Fibroblast of peridontal ligament (primary cell): ENCODE results near the gene SPACDR.
"Not testable (repeated sequence)": the region's sequence is repeated elsewhere in the genome, so short reads cannot be mapped to it uniquely, and the experiment has no call there.

Source experiments
- DNase-seq: peaks from one replicate; pipeline ENCODE4 v3.0.0-alpha.2; 2010; ENCODE audit errors: extremely low read depth

The SPACDR gene, protein sequence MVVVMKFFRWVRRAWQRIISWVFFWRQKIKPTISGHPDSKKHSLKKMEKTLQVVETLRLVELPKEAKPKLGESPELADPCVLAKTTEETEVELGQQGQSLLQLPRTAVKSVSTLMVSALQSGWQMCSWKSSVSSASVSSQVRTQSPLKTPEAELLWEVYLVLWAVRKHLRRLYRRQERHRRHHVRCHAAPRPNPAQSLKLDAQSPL

DNA sequence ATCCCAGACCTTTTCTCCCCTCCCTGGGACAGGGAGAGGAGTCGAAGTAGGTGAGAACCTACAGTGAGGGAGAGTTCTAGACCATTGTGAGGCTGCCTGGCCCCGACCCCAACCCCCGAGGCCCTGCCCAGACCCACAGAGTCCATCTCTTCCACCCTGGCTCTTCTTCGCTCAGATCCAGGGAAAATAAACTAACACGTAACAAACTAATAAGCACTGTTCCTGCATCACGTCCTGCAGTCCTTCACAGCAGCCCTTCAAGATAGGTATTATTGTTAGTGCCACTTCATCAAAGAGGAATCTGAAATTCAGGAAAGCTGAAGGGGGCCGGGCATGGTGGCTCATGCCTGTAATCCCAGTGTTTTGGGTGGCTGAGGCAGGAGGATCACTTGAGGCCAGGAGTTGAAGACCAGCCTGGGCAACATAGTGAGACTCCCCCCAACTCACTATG lies at the start of gene SPACDR:
TSS of gene SPACDR (minus strand) at position 51 of the 451 bp plus-strand sequence. CDS start 235 bp downstream, outside the sequence.
- DNase-seq, result no peak

DNA sequence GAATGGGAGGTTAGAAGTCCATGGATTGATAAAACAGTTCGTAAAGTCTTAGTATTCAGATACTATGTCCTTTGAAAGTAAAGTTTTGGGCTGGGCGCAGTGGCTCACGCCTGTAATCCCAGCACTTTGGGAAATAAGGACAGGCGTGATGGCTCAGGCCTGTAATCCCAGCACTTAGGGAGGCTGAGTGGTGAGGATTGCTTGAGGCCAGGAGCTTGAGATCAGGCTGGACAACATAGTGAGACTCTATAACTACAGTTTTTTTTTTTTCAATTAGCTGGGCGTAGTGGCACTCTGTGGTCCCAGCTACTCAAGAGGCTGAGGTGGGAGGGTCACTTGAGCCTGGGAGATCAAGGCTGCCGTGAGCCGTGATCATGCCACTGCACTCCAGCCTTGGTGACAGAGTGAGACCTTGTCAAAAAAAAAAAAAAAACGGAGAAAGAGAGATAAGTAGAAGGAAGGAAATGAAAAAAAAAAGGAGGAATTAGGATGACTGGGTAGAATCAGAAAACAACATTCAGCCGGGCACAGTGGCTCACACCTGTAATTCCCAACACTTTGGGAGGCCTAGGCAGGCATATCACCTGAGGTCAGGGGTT lies 49.3 kb upstream of the SPACDR start:
- DNase-seq, result no peak

DNA sequence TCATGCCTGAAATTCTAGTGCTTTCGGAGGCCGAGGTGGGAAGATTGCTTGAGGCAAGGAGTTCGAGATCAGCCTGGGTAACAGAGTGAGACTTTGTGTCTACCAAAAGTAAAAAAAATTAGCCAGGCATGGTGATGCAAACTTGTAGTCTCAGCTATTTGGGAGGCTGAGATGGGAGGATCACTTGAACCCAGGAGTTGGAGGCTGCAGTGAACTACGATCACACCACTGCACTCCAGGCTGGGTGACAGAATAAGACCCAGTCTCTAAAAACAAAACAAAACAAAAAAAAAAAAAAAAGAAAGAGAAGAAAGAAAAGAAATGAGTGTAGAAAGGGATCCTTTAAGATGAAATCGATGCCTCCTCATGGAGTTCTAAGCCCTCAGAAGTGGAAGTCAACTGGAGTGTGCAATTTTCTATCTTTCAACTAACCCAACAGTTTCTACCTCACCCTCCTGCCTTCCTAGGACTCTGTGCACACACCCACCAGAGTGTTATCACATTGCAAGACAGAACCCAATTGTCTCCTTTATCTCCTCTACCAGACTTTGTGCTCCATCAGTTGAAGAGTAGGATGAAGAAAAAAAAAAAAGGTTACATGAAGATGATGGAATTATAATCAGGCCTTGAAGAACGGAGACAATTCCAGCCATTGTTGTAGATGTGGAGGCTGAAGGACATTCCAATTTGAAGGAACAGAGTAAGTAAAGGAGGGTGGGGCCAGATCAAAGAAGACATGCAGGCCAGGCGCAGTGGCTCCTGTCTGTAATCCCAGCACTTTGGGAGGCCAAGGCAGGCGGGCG lies 46.6 kb upstream of the SPACDR start:
- DNase-seq, result no peak

DNA sequence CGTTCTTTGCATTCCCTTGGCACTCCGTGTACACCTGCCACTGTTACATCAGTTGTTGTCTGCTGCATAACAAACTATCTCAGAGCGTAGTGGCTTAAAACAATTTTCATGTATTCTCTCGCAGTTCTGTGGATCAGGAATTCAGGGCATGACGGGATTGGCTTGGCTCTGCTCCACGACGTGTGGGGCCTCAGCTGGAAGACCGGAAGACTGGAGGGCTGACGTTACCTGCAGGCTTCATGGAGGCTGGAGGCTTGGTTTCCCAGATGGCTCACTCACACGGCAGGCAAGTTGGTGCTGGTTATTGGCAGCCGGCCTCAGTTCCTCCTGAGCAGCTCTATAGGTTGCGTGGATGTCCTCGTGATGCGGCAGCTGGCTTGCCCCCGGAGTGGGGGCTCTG lies 45.2 kb upstream of the SPACDR start:
- peak; percentile 80 for DNase-seq

DNA sequence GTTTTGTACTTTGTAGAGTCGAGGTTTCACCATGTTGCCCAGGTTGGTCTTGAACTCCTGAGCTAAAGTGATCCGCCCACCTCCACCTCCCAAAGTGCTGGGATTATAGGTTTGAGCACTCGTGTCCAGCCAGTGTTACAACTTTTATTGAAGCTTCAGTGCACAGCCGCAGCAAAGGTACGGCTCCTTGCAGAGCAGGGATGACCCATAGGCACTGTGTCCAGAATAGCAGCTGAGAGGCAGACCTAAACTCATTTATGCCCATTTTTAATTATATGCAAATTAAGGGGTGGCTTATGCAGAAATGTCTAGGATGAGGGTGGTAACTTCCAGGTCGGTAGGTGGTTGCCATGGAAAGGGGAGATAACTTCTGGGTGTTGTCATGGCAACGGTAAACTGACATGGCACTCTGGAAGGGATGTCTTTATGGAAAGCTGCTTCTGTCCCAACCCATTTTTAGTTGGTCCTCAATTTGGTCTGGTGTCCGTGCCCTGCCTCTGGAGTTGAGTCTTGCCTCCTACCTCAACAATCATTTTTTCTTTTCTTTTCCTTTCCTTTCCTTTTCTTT lies 42.4 kb upstream of the SPACDR start:
- no peak for DNase-seq

DNA sequence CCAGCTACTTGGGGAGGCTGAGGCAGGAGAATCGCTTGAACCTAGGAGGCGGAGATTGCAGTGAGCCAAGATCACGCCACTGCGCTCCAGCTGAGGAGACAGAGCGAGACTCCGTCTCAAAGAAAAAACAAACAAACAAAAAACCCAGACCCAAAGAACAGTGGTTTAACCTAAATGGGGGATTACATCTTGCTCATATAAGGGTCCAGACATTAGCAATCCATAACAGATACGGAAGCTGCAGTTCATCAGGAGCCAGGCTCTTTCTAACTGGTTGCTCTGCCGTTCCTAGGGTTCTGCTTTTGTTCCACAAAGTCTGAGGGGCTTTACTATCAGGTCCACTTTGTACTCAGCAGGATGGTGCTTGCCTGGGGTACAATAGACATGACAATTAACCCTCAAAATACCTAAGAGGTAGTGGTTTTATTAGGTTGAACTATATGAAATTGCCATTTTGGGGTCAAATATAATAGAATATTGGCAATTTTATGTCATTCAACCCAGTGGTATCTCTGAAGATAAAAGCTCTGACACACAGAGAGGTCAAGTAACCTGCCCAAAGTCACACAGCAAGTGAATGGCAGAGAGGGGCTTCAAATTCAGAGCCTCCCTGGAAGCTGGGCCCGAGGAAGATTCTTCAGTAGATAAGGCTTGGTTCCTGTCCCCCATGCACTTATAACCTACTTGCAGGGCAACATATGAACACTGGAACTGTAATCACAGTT lies 41.0 kb upstream of the SPACDR start:
- DNase-seq, result no peak

DNA sequence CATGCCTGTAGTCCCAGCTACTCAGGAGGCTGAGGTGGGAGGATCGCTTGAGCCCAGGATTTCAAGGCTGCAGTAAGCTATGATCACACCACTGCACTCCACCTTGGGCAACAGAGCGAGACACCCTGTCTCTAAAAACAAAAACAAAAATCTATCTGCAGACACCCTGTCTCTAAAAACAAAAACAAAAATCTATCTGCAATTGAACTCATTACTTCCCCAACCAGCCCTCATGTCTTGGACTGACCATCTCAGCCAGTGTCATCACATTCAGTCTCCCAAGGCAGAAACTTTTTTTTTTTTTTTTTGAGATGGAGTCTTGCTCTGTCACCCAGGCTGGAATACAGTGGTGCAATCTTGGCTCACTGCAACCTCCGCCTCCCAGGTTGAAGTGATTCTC lies 40.0 kb upstream of the SPACDR start:
- not testable (repeated sequence) for DNase-seq

DNA sequence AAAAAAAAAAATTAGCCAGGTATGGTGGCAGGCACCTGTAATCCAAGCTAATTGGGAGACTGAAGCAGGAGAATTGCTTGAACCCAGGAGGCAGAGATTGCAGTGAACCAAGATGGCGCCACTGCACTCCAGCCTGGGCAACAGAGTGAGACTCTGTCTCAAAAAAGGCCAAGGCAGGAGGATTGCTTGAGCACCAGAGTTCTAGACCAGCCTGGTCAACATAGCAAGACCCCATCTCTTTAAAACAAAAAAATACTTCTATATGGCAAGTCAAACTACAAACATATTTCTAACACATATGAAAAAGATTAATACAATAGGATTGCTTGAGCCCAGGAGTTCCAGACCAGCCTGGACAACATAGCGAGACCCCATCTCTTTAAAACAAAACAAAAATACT lies 36.7 kb upstream of the SPACDR start:
- DNase-seq, result not testable (repeated sequence)

DNA sequence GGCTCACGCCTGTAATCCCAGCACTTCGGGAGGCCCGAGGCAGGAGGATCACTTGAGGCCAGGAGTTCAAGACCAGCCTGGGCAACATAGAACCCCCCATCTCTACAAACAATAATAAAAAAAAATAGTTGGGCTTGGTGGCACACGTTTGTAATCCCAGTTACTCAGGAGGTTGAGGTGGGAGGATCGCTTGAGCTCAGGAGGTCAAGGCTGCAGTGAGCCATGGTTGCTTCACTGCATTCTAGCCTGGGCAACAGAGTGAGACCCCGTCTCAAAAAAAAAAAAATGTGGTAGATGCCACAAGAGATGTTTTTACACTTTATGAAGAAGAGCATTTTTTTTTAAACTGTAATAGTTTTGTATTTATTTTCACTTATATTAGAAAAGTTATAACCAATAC lies 32.4 kb upstream of the SPACDR start:
- DNase-seq, result no peak

DNA sequence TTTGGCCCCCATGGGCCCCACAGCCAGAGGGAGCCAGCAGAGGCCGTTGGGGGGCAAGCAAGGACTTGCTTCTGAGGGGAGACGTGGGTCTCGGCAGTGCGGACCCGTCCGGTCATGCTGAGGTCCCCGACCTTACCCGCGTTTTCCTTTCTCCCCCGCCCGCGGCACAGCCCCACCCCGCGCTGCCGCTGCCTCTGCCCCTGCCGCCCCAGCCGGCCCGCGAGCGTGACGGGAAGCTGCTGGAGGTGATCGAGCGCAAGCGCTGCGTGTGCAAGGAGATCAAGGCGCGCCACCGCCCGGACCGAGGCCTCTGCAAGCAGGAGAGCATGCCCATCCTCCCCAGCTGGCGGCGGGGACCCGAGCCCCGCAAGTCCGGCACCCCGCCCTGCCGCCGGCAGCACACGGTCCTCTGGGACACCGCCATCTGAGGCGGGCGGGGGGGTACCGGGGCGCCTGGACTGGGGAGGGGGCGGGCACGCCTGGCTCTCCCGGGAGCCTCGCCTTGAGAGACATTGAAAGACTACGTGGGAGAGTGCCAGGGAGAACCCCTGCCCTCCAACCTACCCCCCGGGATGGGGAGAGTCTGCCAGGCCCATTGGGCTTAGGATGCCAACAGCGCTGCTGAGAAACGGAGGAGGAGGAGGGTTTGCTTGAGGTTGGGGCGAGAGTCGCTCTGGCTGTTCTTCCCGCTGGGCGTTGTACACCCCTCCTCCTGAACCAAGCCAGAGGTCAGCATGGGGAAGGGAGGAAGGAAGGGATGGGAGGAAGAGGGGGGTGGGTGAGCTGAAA lies 29.6 kb upstream of the SPACDR start:
- no peak for DNase-seq

DNA sequence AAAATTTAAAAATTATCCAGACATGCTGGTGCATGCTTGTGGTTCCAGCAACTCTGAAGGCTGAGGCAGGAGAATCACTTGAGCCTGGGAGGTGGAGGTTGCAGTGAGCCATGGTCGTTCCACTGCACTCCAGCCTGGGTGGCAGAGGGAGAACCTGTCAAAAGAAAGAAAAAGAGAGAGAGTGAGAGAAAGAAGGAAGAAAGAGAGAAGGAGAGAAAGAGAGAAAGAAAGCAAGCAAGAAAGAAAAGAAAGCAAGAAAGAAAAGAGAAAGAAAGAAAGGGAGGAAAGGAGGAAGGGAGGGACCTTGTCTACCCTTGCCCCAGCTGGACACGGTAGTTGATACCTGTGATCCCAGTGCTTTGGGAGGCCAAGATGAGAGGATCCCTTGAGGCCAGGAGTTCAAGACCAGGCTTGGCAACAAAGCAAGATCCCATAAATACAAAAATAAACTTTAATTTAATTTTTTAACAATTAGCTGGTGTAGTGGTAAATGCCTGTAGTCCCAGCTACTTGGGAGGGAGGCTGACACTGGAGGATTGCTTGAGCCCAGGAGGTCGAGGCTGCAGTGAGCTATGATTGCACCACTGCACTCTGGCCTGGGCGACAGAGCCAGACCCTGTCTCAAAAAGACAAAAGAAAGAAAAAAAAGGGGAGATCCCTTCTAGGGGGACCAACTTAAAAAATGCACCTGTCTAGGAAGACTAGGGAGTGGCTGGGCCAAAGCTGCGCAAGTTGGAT lies 28.8 kb upstream of the SPACDR start:
- no peak for DNase-seq

DNA sequence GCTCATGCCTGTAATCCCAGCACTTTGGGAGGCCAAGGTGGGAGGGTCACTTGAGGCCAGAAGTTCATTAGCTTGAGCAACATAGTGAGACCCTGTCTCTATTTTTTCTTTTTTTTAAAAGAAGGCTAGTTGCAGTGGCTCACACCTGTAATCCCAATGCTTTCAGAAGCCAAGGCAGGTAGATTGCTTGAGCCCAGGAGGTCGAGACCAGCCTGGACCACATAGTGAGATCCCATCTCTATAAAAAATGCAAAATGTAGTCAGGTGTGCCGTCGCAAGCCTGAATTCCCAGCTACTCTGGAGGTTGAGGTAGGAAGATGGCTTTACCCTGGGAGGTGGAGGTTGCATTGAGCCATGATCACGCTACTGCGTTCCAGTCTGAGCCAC lies 27.1 kb upstream of the SPACDR start:
- no peak for DNase-seq

DNA sequence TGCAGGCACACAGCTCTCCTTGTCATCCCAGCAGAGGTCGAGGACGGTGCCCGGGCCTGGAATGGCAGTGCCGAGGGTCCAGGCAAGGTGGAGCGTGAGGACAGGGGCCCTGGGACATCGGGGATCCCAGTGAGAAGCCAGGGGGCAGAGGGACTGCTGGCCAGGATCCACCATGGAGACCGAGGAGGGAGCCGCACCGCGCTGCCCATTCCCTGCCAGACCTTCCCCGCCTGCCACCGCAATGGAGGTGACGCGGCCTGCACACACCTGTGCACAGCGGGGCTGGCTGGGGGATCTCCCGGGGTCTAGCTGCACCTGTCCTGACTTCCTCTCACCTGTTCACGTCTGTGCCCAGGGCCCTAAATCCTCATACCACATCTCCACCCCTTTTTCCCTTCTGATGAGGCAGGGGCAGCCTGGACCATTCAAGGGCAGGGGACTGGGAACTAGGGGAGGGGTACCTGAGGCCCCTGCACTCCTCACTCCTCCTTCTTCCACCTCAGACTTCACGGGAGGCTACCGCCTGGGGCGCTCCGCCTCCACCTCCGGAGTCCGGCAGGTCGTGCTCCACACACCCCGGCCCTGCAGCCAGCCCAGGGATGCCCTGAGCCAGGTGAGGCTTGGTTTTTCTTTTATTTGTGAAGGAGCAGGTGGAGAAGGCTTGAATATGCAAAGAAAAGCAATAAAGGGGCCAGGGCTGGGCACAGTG lies 26.6 kb upstream of the SPACDR start:
- no peak for DNase-seq

DNA sequence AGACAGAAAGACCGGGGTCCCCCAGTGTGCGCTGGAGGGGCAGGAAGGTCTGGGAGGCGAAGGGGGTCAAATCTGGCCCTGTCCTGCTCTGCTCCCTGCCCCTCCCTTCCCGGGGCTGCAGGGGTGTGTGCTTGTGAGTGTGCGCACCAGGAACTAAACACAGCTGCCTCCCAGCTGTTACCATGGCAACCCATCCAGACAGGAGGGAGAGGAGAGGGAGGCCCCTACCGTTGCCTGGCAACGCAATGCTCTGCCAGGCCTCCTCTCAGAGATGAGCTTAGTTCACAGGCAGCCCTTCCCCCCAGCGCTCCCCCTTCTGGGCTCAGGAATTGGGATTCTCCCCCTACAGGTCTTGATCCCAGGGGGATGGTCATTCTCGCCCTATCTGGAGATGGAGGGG lies 25.8 kb upstream of the SPACDR start:
- DNase-seq, result peak; percentile 81

DNA sequence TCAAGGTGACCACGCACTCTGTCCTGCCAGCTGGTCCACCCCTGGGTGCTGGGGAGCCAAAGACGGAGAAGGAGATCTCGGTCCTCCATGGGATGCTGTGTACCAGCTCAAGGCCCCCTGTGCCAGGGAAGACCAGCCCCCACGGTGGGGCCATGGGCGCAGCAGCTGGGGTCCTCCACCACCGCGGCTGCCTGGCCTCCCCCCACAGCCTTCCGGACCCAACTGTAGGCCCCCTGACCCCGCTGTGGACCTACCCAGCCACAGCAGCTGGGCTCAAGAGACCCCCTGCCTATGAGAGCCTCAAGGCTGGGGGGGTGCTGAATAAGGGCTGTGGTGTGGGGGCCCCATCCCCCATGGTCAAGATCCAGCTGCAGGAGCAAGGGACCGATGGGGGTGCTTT lies 25.1 kb upstream of the SPACDR start:
- DNase-seq, result no peak

DNA sequence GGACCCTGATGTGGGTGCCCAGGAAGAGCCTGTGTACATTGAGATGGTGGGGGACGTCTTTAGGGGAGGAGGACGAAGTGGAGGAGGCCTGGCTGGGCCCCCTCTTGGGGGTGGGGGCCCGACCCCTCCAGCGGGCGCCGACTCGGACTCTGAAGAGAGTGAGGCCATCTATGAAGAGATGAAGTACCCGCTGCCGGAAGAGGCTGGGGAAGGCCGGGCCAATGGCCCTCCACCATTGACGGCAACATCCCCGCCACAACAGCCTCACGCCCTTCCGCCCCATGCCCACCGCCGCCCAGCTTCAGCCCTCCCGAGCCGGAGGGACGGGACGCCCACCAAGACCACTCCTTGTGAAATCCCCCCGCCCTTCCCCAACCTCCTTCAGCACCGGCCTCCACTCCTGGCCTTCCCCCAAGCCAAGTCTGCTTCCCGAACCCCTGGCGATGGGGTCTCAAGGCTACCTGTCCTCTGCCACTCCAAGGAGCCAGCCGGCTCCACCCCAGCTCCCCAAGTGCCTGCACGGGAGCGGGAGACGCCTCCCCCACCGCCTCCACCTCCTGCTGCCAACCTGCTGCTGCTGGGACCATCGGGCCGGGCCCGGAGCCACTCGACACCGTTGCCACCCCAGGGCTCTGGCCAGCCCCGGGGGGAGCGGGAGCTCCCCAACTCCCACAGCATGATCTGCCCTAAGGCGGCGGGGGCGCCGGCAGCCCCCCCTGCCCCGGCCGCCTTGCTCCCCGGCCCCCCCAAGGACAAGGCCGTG lies 24.5 kb upstream of the SPACDR start:
- DNase-seq, result no peak

DNA sequence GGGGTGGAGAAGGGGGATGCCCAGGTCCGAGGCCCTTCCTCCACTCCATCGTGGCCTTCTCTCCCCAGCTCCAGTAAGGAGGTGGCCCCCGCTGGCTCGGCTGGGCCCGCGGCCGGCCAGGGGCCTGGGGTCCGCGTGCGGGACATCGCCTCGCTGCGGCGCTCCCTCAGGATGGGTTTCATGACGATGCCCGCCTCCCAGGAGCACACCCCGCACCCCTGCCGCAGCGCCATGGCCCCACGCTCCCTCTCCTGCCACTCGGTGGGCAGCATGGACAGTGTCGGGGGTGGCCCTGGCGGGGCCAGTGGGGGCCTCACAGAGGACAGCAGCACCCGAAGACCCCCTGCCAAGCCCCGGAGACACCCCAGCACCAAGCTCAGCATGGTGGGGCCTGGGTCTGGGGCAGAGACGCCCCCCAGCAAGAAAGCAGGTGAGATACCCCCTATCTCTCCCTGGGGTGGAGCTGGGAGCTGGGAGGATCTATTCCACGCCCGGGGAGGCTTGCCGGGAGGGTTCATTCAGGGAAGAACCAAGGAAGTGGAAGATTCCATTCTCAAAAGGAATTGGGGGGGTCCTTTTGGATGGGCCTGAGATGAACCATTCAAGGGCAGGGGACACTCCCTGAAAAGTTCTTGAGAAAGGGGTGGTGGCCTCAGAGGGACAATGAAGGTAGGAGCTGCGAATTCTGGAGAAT lies 22.8 kb upstream of the SPACDR start:
- DNase-seq, result no peak

DNA sequence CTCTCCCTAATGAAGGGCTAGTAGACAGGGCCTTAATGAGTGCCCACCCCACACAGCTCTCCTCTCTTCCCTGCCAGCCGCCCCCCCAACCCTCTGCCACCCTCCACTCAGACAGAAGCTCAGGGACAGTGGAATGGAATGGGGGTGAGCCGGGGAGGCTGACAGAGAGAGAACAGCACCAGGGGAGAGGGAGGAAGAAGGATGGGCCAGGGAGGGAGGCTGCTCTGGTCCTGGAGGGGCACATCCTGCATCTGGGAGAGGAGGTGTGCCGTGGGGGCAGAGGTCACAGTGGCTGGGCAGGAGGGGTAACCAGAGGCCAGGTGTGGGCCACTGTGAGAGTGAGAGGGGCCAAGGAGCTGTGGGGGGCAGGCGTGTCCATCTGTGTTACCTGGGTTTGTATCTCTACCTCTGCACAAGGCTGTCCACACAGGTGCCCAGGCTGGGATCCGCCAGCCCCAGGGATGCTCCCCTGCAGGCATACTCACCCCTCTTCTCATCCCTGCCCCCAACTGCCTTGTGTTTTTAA lies 22.1 kb upstream of the SPACDR start:
- no peak for DNase-seq
